ENCODE results near the gene PDE4B.

DNA sequence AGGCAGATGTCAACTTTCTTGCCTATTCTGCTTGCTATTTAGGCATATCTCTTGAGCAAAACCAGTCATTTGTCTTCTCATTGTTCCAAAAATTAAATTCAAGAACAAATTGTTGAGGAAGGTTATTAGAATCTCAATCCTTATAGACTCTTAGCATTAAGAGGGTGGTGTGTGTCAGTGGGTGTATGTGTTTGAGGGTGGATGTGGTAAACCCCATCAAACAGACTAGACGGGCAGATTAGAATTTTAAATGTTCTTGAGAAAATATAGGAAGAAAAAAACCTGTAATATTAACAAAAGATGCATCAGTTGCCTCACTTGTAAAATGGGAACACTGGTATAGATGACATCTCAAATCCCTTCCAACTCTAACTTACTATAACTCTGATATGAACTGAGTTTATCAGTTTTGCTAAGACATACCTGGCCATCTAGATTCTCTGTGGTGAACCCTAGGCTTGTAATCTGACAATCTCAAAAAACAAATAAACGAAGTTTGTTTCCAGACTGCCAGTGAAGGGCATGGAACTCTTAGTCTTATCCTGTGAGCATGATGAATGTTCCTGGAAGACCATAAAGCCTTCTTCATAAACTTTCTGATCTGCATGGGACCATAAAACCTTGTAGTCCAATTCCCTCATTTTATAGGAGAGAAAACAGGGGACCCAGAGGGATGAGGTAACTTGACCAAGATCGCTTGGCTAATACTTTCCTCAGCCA lies 564.9 kb downstream of the PDE4B start:
- TF ChIP-seq CTCF (IDR thresholded peaks at IDR 0.05) (no peak), POLR2A (IDR thresholded peaks at IDR 0.05) (no peak), EP300 (IDR thresholded peaks at IDR 0.05) (no peak)

Measured in sigmoid colon (tissue), 4 donors.